HG02642 (cell line): ENCODE results near the gene PACSIN1.

Experiments
- ATAC-seq: cut with Tn5 transposase; IDR thresholded peaks from one replicate; pipeline ENCODE4 v1.9.1; 2021; ENCODE audit warnings: mild to moderate bottlenecking; ENCODE audit not compliant: unreplicated experiment, poor library complexity

PACSIN1 gene

DNA sequence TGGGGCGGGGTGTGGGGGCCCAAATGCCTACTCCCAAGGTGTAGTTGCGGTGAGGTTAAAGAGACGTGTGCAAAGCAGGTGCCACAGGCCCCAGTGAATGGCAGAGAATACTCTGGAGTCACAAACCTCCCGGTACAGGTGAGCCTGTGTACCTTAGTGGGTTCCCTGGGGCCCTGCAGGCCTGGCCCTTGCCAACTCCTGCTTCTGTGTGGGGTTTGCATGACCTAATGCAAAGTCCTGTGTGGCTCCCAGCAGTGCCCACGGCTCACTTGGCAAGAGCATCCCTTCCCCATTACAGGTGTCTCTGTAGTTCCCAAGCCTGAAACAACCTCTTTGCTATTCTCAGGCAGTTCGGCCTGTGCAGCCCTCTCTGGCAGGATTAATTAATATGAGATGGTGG is 72.7 kb downstream of the PACSIN1 start:
- ATAC-seq, result no peak

DNA sequence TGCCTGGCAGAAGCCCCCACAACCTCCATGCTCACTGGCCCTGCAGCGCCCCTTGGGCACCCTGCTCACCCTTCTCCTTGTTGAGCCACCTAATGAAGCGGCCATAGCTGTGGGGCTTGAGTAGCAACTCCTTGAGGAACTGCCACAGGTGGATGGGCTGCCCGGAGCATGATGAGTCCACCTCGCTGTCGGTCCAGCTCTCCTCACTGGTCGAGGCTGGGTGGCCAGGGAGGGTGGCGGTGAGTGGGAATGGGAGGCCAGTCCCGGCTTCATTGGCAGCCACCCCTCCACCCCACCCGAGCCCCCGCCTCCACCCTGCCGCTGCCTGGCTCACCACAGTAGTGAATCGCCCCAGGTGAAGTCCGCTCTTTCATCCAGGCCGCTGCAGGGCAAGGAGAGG is 73.3 kb downstream of the PACSIN1 start:
- no peak for ATAC-seq

DNA sequence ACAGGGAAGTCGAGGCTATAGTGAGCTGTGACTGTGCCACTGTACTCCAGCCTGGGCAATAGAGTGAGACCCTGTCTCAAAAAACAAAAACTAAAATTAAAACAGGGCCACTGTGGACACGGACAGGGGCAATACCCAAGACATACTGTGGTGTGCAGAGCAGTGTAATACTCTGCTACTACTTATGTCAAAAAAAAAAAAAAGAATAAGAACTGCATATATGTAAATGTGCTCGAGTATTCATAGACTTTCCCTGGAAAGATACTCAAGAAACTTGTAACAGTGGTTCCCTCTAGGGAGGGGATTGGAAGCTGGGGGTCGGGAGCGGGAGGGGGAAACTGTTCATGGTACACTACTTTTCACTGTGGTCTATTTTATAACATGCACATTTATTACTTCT is 74.3 kb downstream of the PACSIN1 start:
- no peak for ATAC-seq

DNA sequence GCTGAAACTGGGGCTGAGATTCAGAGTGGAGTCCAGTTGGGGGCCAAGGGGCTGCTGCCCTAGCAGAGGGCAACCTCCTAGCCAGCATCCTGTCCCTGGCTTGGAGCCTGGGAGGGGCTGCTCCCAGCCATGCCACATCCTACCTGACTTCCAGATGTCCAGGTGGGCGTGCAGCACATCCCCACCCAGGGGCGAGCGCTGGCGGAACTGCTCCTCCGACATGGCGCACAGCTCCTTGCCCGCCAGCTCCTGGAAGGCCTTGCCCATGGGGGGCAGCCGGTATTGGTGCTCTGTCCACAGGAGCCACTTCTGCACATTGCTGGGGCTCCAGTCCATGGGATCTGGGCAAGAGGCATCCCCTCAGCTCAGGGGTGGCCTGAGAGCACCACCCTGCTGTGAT is 75.0 kb downstream of the PACSIN1 start:
- ATAC-seq, result no peak

DNA sequence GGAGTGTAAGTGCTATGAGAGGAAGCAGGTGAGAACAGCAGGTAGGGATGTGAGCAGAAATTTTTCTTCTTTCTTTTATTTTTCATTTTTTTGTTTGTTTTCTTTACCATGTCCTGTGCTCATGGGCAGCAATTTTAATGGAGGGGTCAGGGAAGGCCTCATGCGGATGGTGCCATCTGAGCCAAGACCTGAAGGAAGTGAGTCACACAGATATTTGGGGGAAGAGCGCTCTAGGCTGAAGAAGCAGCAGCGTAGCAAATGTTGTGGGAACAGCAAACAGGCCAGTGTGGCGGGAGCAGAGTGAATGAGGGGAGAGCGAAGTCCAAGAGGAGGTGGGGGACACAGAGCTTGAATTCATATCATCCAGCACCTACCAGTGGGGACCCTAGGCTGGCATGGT is 77.5 kb downstream of the PACSIN1 start:
- ATAC-seq, result no peak

DNA sequence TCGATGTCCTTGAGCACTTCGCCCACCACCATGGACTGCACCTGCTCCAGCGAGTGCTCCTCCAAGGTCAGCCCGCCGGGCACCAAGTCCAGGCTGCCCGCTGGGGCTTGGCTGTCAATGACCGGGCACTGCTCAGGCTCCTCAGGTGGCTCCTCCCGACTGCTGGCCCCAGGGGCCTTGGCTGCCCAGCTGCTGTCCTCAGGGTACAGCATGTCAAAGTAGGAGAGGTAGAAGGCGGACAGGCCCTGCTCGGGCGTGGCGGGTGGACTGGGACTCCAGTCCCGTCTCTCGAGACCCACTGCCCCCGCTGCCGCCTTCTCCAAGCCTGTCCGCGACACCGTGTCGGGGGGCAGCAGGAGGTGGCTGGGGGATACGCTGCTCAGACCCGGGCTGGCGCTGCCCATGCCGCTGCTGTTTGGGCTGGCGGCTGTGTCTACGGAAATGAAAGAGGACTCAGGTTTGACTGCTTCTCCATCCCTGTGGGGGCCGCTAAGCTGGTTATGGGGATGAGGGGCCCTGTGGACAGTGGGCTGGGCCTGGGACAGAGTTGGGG is 78.3 kb downstream of the PACSIN1 start:
- ATAC-seq, result no peak

DNA sequence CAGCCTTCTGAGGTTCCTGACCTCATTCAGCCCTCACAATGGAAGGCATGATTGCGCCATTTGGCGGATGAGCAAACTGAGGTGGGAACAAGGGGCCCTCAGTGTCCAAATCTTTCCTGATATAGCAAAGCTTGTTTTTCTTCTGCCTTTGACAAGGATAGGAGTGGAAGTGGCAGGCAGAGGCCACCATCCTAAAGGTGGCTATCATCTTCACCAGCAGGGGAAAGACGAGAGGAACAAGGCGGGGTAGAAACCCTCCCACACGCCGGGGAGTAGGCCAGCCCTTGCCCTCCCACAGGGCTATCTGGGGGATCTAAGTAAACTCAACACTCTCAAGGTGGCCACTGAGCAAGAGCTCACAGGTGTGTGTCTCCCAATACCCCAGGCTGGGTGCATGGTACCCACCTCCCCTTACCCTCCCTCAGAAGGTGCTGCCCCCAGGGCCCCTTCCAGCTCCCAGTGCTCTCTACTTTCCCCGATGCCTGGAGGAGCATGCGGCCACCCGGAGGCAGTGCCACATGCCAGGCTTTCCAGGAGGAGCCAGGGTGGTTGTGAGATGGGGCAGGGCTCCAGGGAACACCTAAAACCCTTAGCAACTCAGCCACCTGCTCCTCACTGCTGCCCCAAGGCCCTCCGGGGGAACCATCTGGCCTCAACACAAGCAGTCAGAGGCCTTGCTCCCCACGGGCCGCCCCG is 79.0 kb downstream of the PACSIN1 start:
- no peak for ATAC-seq

DNA sequence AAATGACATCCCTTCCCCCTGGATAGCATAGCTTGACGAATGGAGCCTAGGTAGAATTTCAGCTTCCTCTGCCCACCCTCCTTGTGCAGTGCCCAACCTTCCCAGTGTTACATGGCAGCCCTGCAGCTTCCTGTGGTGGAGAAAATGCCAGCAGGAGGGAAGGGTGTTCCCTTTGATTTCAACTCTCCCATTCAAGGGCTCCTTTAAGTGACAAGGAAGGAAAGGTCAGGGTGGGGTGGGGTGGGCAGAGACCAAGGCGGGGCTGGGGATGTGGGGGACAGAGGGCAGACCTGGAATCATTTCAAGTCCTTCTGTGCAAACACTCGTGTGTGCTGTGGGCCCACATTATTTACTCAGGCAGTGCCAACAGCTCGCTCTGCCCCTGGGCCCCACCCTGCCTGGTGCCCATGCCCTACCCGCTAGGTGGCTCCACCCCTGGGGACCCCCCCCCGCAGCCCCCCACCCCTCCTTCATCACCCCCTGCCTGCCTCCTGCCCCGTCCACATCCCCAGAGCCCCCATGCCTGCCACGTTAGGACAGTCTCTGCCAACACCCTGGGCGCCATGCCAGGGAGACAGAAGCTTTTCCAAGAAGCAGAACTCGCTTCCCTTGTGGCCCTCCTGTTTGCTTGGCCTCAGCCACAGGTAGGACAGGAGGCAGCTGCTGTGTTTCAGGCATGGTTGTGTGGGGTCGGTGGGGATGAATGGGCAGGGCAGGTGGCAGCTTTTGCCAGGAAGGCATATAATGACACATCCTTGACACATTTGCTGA is 80.9 kb downstream of the PACSIN1 start:
- no peak for ATAC-seq

- no peak for ATAC-seq
Observed at GRCh38 chr6:34547701-34548644, 82.1 kb downstream of the PACSIN1 start.

DNA sequence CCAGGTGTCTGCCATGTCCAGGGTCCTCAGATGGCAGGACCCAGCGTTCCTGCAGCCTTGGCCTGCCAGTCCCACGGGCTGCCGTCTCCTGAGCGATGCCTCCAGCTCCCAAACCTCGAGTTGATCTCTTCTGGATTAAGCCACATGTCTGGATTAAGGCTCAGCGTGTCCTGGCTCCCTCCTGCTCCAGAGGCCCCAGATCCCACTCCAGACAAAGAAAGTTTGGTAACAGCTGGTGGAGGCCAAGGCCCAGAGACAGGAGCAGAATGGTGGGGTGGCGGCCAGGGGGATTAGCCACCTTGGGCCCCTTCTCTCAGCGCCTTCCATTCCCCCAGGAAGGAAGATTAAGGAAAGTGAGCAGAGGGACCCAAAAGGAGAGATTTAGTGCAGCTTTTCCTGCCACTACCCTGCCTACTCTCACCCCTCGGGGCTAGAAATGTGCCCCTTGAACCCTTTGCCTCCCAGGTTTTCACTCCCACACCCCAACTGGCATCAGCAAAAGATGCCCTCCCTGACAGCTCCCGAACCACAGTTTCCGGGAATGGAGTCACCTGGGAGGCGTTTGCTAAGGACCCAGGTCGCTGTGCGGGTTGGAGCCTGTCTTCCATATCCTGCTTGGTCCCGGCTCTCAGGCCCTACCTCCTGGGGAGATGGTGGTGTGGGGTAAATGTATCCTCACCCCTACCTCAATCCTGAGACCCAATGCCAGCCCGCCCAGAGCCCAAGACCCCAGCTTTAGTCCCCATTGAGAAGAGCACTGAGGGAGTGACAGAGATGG is 83.3 kb downstream of the PACSIN1 start:
- ATAC-seq, result no peak

DNA sequence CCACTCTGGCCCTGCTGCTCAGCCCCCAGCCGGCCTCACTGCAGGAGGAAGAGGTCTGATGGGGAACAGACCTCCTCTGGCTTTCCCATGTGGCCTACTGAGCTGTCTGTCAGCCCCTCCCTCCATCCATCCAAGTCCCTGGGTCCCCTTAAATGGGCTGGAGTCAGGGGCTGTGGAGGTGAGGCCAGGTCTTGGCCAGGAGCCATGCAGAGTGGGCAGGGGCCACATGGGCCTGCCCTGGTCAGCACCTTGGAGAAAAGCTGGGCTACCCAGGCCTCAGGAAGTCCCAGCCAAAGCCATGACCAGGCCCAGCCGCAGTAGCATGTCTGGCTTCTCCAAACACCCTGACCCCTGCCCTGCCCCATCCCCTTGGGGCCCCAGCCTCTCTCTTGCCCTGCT is 83.9 kb downstream of the PACSIN1 start:
- ATAC-seq, result no peak

GRCh38 chr6:34551720-34552119 is 85.8 kb downstream of the PACSIN1 start:
- ATAC-seq, result no peak

DNA sequence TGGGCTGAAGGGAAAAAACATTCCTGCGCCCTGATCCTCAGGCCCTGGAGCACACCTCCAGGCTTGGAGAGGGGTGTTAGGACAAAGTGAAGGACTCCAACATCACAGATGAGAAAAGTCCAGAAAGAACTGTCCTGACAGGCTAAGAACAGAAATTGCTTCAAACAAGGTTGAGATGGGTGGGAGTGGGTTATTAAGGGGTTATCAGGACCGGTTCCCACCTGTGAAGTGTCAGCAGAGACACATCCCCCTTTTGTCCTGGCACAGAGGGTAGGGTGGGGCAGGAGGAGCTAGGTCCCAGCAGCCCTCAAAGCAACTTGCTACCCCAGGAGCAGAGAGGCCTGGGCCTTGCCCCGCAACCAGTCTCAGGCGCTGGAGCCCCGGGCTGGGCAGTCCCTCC is 86.7 kb downstream of the PACSIN1 start:
- no peak for ATAC-seq

DNA sequence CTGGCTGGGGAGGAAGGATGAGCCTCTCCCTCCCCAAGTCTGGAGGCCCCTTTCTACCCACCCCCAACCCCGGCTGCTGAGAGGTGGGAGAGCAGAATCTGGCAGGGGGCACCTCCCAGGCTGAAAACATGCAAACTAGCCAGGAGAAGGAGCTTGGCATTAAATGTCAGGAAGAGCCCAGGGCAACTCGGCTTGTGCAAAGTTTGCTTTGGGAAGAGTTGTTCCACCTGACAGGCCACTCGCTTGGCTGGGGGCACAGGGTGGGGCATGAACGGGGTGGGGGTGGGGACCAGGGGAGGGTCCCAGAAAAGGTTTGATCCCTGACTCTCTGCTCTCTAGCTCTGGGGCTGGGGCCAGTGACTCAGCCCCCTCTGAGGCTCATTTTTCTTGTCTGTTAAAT is 87.3 kb downstream of the PACSIN1 start:
- no peak for ATAC-seq

DNA sequence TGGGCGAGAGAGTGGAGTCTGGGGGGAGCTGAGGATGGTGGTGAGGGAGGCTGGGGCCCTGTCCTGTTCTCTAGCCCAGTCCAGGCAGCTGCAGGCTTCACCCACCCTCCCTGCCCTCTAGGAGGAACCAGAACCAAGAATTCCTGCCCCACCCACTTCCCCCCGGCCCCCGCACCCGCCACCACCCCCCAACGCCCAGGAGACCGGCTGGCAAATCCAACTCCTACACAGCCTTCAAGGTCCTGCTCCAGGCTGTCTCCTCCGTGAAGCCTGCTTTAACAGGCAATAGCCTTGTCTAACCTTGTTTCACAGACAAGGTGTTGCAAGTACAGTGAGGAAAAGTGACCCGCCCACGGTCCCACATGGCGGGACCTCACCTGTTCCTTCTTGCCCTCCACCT is 87.9 kb downstream of the PACSIN1 start:
- no peak for ATAC-seq

GRCh38 chr6:34554291-34555006 is 88.6 kb downstream of the PACSIN1 start:
- ATAC-seq, result no peak

- ATAC-seq, result no peak
Observed at GRCh38 chr6:34555007-34555322, 89.1 kb downstream of the PACSIN1 start.

- ATAC-seq, result no peak
Observed at GRCh38 chr6:34555328-34555727, 89.5 kb downstream of the PACSIN1 start.

DNA sequence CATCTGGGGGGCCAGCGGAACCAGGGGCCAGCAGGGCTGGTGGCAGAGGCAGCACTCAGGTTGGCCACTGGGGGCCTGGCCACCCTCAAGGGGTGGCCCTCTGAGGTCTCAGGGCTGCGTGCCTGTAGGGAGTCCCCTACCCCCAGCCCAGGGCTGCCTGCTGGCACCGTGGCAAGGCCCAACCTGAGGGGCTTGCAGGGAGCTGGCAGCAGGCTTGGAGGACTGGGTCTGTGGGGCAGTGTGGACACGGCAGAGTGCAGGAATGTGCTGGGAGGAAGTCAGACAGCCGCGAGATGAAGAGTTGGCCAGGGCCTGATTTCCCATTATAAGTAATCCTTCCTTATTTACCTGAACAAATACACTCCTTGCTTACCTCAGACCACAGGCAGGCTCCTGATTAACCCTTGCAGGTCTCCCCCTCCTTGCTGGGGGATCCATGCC is 90.2 kb downstream of the PACSIN1 start, which contains the start of gene SPDEF:
Gene SPDEF, minus strand, starts transcription at position 299 of the 441 bp plus-strand sequence. CDS start 11,874 bp downstream, outside the sequence.
- ATAC-seq, result no peak
